KMS-11 (cell line): ENCODE measurements around the gene ESYT2.

Experiments
- H2AFZ ChIP-seq: fragments of 200-600 bp; sonication (generic); 2 replicates; pipeline ENCODE4 v1.6.1; 2016; ENCODE audit warnings: antibody characterized with exemption, mixed run types, low read depth
- H3K27ac ChIP-seq: fragments of 200-600 bp; sonication (generic); 2 replicates; pipeline ENCODE4 v1.6.1; 2016; ENCODE audit warnings: mild to moderate bottlenecking, mixed run types
- H3K27me3 ChIP-seq: fragments of 200-600 bp; sonication (generic); 2 replicates; pipeline ENCODE4 v1.6.1; 2017; ENCODE audit warnings: mild to moderate bottlenecking, low read depth, mixed run types, moderate library complexity; ENCODE audit not compliant: insufficient read depth
- H3K36me3 ChIP-seq: fragments of 200-600 bp; sonication (generic); 2 replicates; pipeline ENCODE4 v1.6.1; 2017; ENCODE audit warnings: mild to moderate bottlenecking, mixed run types; ENCODE audit not compliant: insufficient read depth
- H3K4me1 ChIP-seq: fragments of 200-600 bp; sonication (generic); 2 replicates; pipeline ENCODE4 v1.6.1; 2016; ENCODE audit warnings: mild to moderate bottlenecking, low read depth, mixed run types; ENCODE audit not compliant: poor library complexity, severe bottlenecking
- H3K4me2 ChIP-seq: fragments of 200-600 bp; sonication (generic); 2 replicates; pipeline ENCODE4 v1.7.0; 2016; ENCODE audit warnings: mild to moderate bottlenecking, mixed run types
- H3K4me3 ChIP-seq: fragments of 200-600 bp; sonication (generic); IDR thresholded peaks from 2 replicates; pipeline ENCODE4 v1.6.1; 2017; ENCODE audit warnings: low read depth, low read length, mixed read lengths; ENCODE audit not compliant: insufficient read depth
- H3K79me2 ChIP-seq: fragments of 200-600 bp; sonication (generic); 2 replicates; pipeline ENCODE4 v1.6.1; 2016; ENCODE audit warnings: low read depth, mixed run types; ENCODE audit not compliant: insufficient read depth
- H3K9ac ChIP-seq: fragments of 200-600 bp; sonication (generic); 2 replicates; pipeline ENCODE4 v1.6.1; 2016; ENCODE audit warnings: mild to moderate bottlenecking, mixed run types
- H4K20me1 ChIP-seq: fragments of 200-600 bp; sonication (generic); 2 replicates; pipeline ENCODE4 v1.6.1; 2016; ENCODE audit warnings: mild to moderate bottlenecking, mixed run types; ENCODE audit not compliant: insufficient read depth
- CTCF ChIP-seq: fragments of 200-600 bp; sonication (generic); conservative IDR thresholded peaks from 2 replicates; pipeline ENCODE4 v1.6.1; 2017; ENCODE audit warnings: low read depth, mild to moderate bottlenecking, antibody characterized with exemption, low read length, moderate library complexity, mixed read lengths

Gene ESYT2

GRCh38 chr7:158830211-158830723 lies 958 bp upstream of the ESYT2 start:
- H4K20me1 ChIP-seq = no peaks in the 10 kb centered on the region
- H3K4me3 ChIP-seq = no peak overlapping the region
- H3K27me3 ChIP-seq = no peaks in the 10 kb centered on the region
- H3K4me2 ChIP-seq = peak overlapping the region; percentile 71
- TF ChIP-seq CTCF = no peak
- H3K79me2 ChIP-seq = peaks cover 32% of the 10 kb centered on the region
- H3K36me3 ChIP-seq = no peaks in the 10 kb centered on the region
- H3K4me1 ChIP-seq = peaks cover 20% of the 10 kb centered on the region
- peak overlapping the region; percentile 95 for H3K27ac ChIP-seq
- peak overlapping the region; percentile 85 for H2AFZ ChIP-seq
- peak overlapping the region; percentile 97 for H3K9ac ChIP-seq

GRCh38 chr7:158829021-158829341 lies 328 bp downstream of the ESYT2 start:
- Histone ChIP-seq H3K27ac (peak overlapping the region; percentile 72), H3K9ac (peak overlapping the region; percentile 68), H3K4me3 (no peak overlapping the region), H3K79me2 (peaks cover 44% of the 10 kb centered on the region), H4K20me1 (no peaks in the 10 kb centered on the region), H3K4me2 (peak overlapping the region; percentile 79; the same call in 1 of the 2 replicates), H3K36me3 (no peaks in the 10 kb centered on the region), H2AFZ (peak overlapping the region; percentile 66), H3K27me3 (no peaks in the 10 kb centered on the region), H3K4me1 (peaks cover 25% of the 10 kb centered on the region)
- no peak for TF ChIP-seq CTCF

- peak overlapping the region; percentile 72 for H3K27ac ChIP-seq
These were observed 932 bp downstream of the ESYT2 start for GRCh38 chr7:158828133-158829020.

More at GRCh38 chr7:158828133-158829020, 932 bp downstream of the ESYT2 start:
- no peak for TF ChIP-seq CTCF
- H3K9ac ChIP-seq = peak overlapping the region; percentile 68
- H3K79me2 ChIP-seq = peaks cover 46% of the 10 kb centered on the region
- H3K36me3 ChIP-seq = no peaks in the 10 kb centered on the region
- no peaks in the 10 kb centered on the region for H4K20me1 ChIP-seq
- H3K4me2 ChIP-seq = peak overlapping the region; percentile 79
- H3K4me1 ChIP-seq = peaks cover 27% of the 10 kb centered on the region
- peak overlapping the region; percentile 66 for H2AFZ ChIP-seq
- no peaks in the 10 kb centered on the region for H3K27me3 ChIP-seq
- peak overlapping the region; percentile 70 for H3K4me3 ChIP-seq
